ENCODE results near the gene CRNN.

The CRNN gene

GRCh38 chr1:152441756-152442155, 27.7 kb upstream of the CRNN start:
- H3K4me3 ChIP-seq (ENCODE audit: low read depth in 1 of 2, low read length in 1 of 2): no peak overlapping the region
- peaks cover 24% of the 10 kb centered on the region for H3K27me3 ChIP-seq
- no peaks in the 10 kb centered on the region for H3K36me3 ChIP-seq
- no peaks in the 10 kb centered on the region for H3K4me1 ChIP-seq (ENCODE audit: control insufficient read depth in 1 of 2, insufficient read depth in 1 of 2, low read depth in 1 of 2, low read length in 1 of 2)
- H3K9me3 ChIP-seq: no peaks in the 10 kb centered on the region
- no peak overlapping the region for H3K27ac ChIP-seq
- TF ChIP-seq CTCF (IDR thresholded peaks at IDR 0.05): no peak

GRCh38 chr1:152440635-152441471, 26.8 kb upstream of the CRNN start:
- Histone ChIP-seq H3K27ac (no peak overlapping the region), H3K36me3 (no peaks in the 10 kb centered on the region), H3K4me3 (ENCODE audit: low read depth in 1 of 2, low read length in 1 of 2) (no peak overlapping the region), H3K27me3 (peaks cover 29% of the 10 kb centered on the region), H3K9me3 (no peaks in the 10 kb centered on the region), H3K4me1 (ENCODE audit: control insufficient read depth in 1 of 2, insufficient read depth in 1 of 2, low read depth in 1 of 2, low read length in 1 of 2) (no peaks in the 10 kb centered on the region)
- TF ChIP-seq CTCF (IDR thresholded peaks at IDR 0.05): peak; percentile 42

GRCh38 chr1:152436593-152437496, 22.8 kb upstream of the CRNN start:
- Histone ChIP-seq H3K36me3 (no peaks in the 10 kb centered on the region), H3K9me3 (no peaks in the 10 kb centered on the region), H3K4me1 (ENCODE audit: control insufficient read depth in 1 of 2, insufficient read depth in 1 of 2, low read depth in 1 of 2, low read length in 1 of 2) (no peaks in the 10 kb centered on the region), H3K27ac (no peak overlapping the region), H3K4me3 (ENCODE audit: low read depth in 1 of 2, low read length in 1 of 2) (no peak overlapping the region), H3K27me3 (peaks cover 29% of the 10 kb centered on the region)
- TF ChIP-seq CTCF (IDR thresholded peaks at IDR 0.05): no peak

- Histone ChIP-seq H3K9me3 (no peaks in the 10 kb centered on the region), H3K36me3 (no peaks in the 10 kb centered on the region), H3K4me1 (ENCODE audit: control insufficient read depth in 1 of 2, insufficient read depth in 1 of 2, low read depth in 1 of 2, low read length in 1 of 2) (no peaks in the 10 kb centered on the region), H3K27me3 (no peaks in the 10 kb centered on the region), H3K27ac (no peak overlapping the region), H3K4me3 (ENCODE audit: low read depth in 1 of 2, low read length in 1 of 2) (no peak overlapping the region)
- TF ChIP-seq CTCF (IDR thresholded peaks at IDR 0.05): no peak
These were observed 13.4 kb upstream of the CRNN start for GRCh38 chr1:152427458-152427857.

- Histone ChIP-seq H3K9me3 (no peaks in the 10 kb centered on the region), H3K27ac (no peak overlapping the region), H3K27me3 (no peaks in the 10 kb centered on the region), H3K36me3 (no peaks in the 10 kb centered on the region), H3K4me3 (ENCODE audit: low read depth in 1 of 2, low read length in 1 of 2) (no peak overlapping the region), H3K4me1 (ENCODE audit: control insufficient read depth in 1 of 2, insufficient read depth in 1 of 2, low read depth in 1 of 2, low read length in 1 of 2) (no peaks in the 10 kb centered on the region)
- TF ChIP-seq CTCF (IDR thresholded peaks at IDR 0.05): no peak
These were observed 12.7 kb upstream of the CRNN start for GRCh38 chr1:152426731-152427130.

All from neutrophil (primary cell).